Measurements from ENCODE around the gene IPO11.

The IPO11 gene

GRCh38 chr5:62569470-62569869 is 156.9 kb downstream of the IPO11 start:
- ATAC-seq (ENCODE audit: low read depth) = no peak
- Histone ChIP-seq H3K27ac (ENCODE audit: poor library complexity, severe bottlenecking) (no peak overlapping the region), H3K27me3 (ENCODE audit: insufficient read depth, poor library complexity, severe bottlenecking) (no peaks in the 10 kb centered on the region), H3K36me3 (ENCODE audit: low read depth) (peaks cover 16% of the 10 kb centered on the region; the same call in 1 of the 2 replicates), H3K9me3 (ENCODE audit: severe bottlenecking) (peaks cover 8% of the 10 kb centered on the region), H3K4me1 (ENCODE audit: insufficient read depth, poor library complexity, severe bottlenecking) (no peaks in the 10 kb centered on the region), H3K4me3 (ENCODE audit: severe bottlenecking) (no peak overlapping the region)
- DNase-seq (ENCODE audit: low spot score) = no peak
- TF ChIP-seq CTCF (IDR thresholded peaks at IDR 0.05; ENCODE audit: poor library complexity, severe bottlenecking) = no peak

- Histone ChIP-seq H3K27ac (ENCODE audit: poor library complexity, severe bottlenecking) (no peak overlapping the region), H3K27me3 (ENCODE audit: insufficient read depth, poor library complexity, severe bottlenecking) (no peaks in the 10 kb centered on the region), H3K36me3 (ENCODE audit: low read depth) (peaks cover 6% of the 10 kb centered on the region; the same call in 1 of the 2 replicates), H3K9me3 (ENCODE audit: severe bottlenecking) (peaks cover 2% of the 10 kb centered on the region), H3K4me1 (ENCODE audit: insufficient read depth, poor library complexity, severe bottlenecking) (no peaks in the 10 kb centered on the region), H3K4me3 (ENCODE audit: severe bottlenecking) (no peak overlapping the region)
- no peak for TF ChIP-seq CTCF (IDR thresholded peaks at IDR 0.05; ENCODE audit: poor library complexity, severe bottlenecking)
- DNase-seq (ENCODE audit: low spot score) (no peak), ATAC-seq (ENCODE audit: low read depth) (no peak)
Measured at GRCh38 chr5:62572918-62573514, 160.5 kb downstream of the IPO11 start.

- TF ChIP-seq CTCF (IDR thresholded peaks at IDR 0.05; ENCODE audit: poor library complexity, severe bottlenecking) = no peak
- DNase-seq (ENCODE audit: low spot score) = no peak
- H3K9me3 ChIP-seq (ENCODE audit: severe bottlenecking) = no peaks in the 10 kb centered on the region
- H3K4me3 ChIP-seq (ENCODE audit: severe bottlenecking) = no peak overlapping the region
- H3K27ac ChIP-seq (ENCODE audit: poor library complexity, severe bottlenecking) = no peak overlapping the region
- H3K27me3 ChIP-seq (ENCODE audit: insufficient read depth, poor library complexity, severe bottlenecking) = no peaks in the 10 kb centered on the region
- ATAC-seq (ENCODE audit: low read depth) = no peak
- H3K4me1 ChIP-seq (ENCODE audit: insufficient read depth, poor library complexity, severe bottlenecking) = no peaks in the 10 kb centered on the region
- peaks cover 14% of the 10 kb centered on the region; the same call in 1 of the 2 replicates for H3K36me3 ChIP-seq (ENCODE audit: low read depth)
Measured at GRCh38 chr5:62574599-62574998, 162.0 kb downstream of the IPO11 start.

GRCh38 chr5:62575066-62575465 is 162.5 kb downstream of the IPO11 start:
- no peaks in the 10 kb centered on the region for H3K4me1 ChIP-seq (ENCODE audit: insufficient read depth, poor library complexity, severe bottlenecking)
- H3K4me3 ChIP-seq (ENCODE audit: severe bottlenecking) = no peak overlapping the region
- no peaks in the 10 kb centered on the region for H3K27me3 ChIP-seq (ENCODE audit: insufficient read depth, poor library complexity, severe bottlenecking)
- ATAC-seq (ENCODE audit: low read depth) = no peak
- H3K36me3 ChIP-seq (ENCODE audit: low read depth) = peaks cover 16% of the 10 kb centered on the region; the same call in 1 of the 2 replicates
- no peak for TF ChIP-seq CTCF (IDR thresholded peaks at IDR 0.05; ENCODE audit: poor library complexity, severe bottlenecking)
- H3K9me3 ChIP-seq (ENCODE audit: severe bottlenecking) = no peaks in the 10 kb centered on the region
- no peak for DNase-seq (ENCODE audit: low spot score)
- H3K27ac ChIP-seq (ENCODE audit: poor library complexity, severe bottlenecking) = no peak overlapping the region

- no peak for TF ChIP-seq CTCF (IDR thresholded peaks at IDR 0.05; ENCODE audit: poor library complexity, severe bottlenecking)
- ATAC-seq (ENCODE audit: low read depth) (no peak), DNase-seq (ENCODE audit: low spot score) (no peak)
- peaks cover 16% of the 10 kb centered on the region; the same call in 1 of the 2 replicates for H3K36me3 ChIP-seq (ENCODE audit: low read depth)
- no peaks in the 10 kb centered on the region for H3K27me3 ChIP-seq (ENCODE audit: insufficient read depth, poor library complexity, severe bottlenecking)
- no peaks in the 10 kb centered on the region for H3K9me3 ChIP-seq (ENCODE audit: severe bottlenecking)
- no peak overlapping the region for H3K4me3 ChIP-seq (ENCODE audit: severe bottlenecking)
- no peak overlapping the region for H3K27ac ChIP-seq (ENCODE audit: poor library complexity, severe bottlenecking)
- H3K4me1 ChIP-seq (ENCODE audit: insufficient read depth, poor library complexity, severe bottlenecking) = no peaks in the 10 kb centered on the region
Measured at GRCh38 chr5:62575489-62575888, 162.9 kb downstream of the IPO11 start.
